AG09309 (cell line): Measurements from ENCODE around the gene ABHD11.

Experiments
- DNase-seq: peaks from one replicate; pipeline ENCODE4 v3.0.0-alpha.2; 2010; ENCODE audit warnings: low read depth
- H3K4me3 ChIP-seq: 2 replicates; pipeline ENCODE4 v1.5.1; 2011; ENCODE audit warnings: mild to moderate bottlenecking, low read depth, low read length, moderate library complexity; ENCODE audit not compliant: control insufficient read depth
- CTCF ChIP-seq: IDR thresholded peaks from 2 replicates; pipeline ENCODE4 v1.5.1; 2011; ENCODE audit warnings: mild to moderate bottlenecking, low read depth, low read length, inconsistent platforms; ENCODE audit not compliant: insufficient read depth, control insufficient read depth; ENCODE audit errors: missing control alignments

Gene ABHD11

DNA sequence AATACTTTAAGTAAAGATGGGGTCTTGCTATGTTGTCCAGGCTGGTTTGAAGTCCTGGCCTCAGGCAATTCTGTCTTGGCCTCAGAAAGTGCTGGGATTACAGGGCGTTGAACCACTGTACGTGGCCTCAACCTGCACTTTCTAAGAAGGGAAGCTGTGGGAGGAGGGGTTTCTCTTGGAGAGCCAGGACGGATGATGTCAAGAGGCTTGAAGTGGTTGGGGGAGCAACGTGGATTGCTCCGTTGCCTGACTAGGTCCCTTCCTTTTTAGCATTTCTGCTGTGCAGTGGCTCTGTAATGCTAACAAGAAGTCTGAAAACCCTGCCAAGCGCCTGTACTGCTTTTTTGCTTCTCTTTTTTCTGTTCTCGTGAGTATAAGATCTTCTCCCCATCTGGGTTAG is 48.0 kb downstream of the ABHD11 start:
- no peak overlapping the region for H3K4me3 ChIP-seq
- DNase-seq, result no peak
- no peak for TF ChIP-seq CTCF

GRCh38 chr7:73688288-73688687 is 50.3 kb downstream of the ABHD11 start:
- DNase-seq, result no peak
- no peak for TF ChIP-seq CTCF
- H3K4me3 ChIP-seq, result no peak overlapping the region
